ENCODE data around the gene GSE1.

The GSE1 gene

GRCh38 chr16:85696781-85697180, 83.7 kb downstream of the GSE1 start:
- TF ChIP-seq POLR2AphosphoS5 (IDR thresholded peaks at IDR 0.05; ENCODE audit: low read depth, low read length) (no peak), TAF1 (IDR thresholded peaks at IDR 0.05; ENCODE audit: low read depth, low read length) (no peak), POU2F2 (IDR thresholded peaks at IDR 0.05; ENCODE audit: low read depth, low read length) (no peak), POLR2A (IDR thresholded peaks at IDR 0.05; ENCODE audit: low read depth, low read length) (no peak), SPI1 (IDR thresholded peaks at IDR 0.05; ENCODE audit: low read depth, low read length) (no peak), PAX5 (IDR thresholded peaks at IDR 0.05; ENCODE audit: insufficient read depth, low read length, severe bottlenecking) (no peak)
- no peak for FAIRE-seq
- no peak for DNase-seq (ENCODE audit: insufficient read length, low spot score)

GRCh38 chr16:85697431-85697830, 84.3 kb downstream of the GSE1 start:
- FAIRE-seq (no peak), DNase-seq (ENCODE audit: insufficient read length, low spot score) (no peak)
- no peak for TF ChIP-seq SPI1 (IDR thresholded peaks at IDR 0.05; ENCODE audit: low read depth, low read length)
- TF ChIP-seq POLR2AphosphoS5 (IDR thresholded peaks at IDR 0.05; ENCODE audit: low read depth, low read length) = no peak
- TF ChIP-seq PAX5 (IDR thresholded peaks at IDR 0.05; ENCODE audit: insufficient read depth, low read length, severe bottlenecking) = no peak
- no peak for TF ChIP-seq POLR2A (IDR thresholded peaks at IDR 0.05; ENCODE audit: low read depth, low read length)
- TF ChIP-seq TAF1 (IDR thresholded peaks at IDR 0.05; ENCODE audit: low read depth, low read length) = no peak

GRCh38 chr16:85698459-85698891, 85.4 kb downstream of the GSE1 start:
- DNase-seq (ENCODE audit: insufficient read length, low spot score) = no peak
- no peak for FAIRE-seq
- TF ChIP-seq POLR2A (IDR thresholded peaks at IDR 0.05; ENCODE audit: low read depth, low read length) = no peak
- no peak for TF ChIP-seq POLR2AphosphoS5 (IDR thresholded peaks at IDR 0.05; ENCODE audit: low read depth, low read length)
- TF ChIP-seq TAF1 (IDR thresholded peaks at IDR 0.05; ENCODE audit: low read depth, low read length) = no peak
- TF ChIP-seq SPI1 (IDR thresholded peaks at IDR 0.05; ENCODE audit: low read depth, low read length) = no peak
- TF ChIP-seq POU2F2 (IDR thresholded peaks at IDR 0.05; ENCODE audit: low read depth, low read length) = no peak
- no peak for TF ChIP-seq PAX5 (IDR thresholded peaks at IDR 0.05; ENCODE audit: insufficient read depth, low read length, severe bottlenecking)

GRCh38 chr16:85698935-85699558, 85.9 kb downstream of the GSE1 start:
- FAIRE-seq (no peak), DNase-seq (ENCODE audit: insufficient read length, low spot score) (no peak)
- TF ChIP-seq TAF1 (IDR thresholded peaks at IDR 0.05; ENCODE audit: low read depth, low read length) = no peak
- TF ChIP-seq POLR2AphosphoS5 (IDR thresholded peaks at IDR 0.05; ENCODE audit: low read depth, low read length) = no peak
- TF ChIP-seq PAX5 (IDR thresholded peaks at IDR 0.05; ENCODE audit: insufficient read depth, low read length, severe bottlenecking) = no peak
- no peak for TF ChIP-seq SPI1 (IDR thresholded peaks at IDR 0.05; ENCODE audit: low read depth, low read length)
- no peak for TF ChIP-seq POU2F2 (IDR thresholded peaks at IDR 0.05; ENCODE audit: low read depth, low read length)
- TF ChIP-seq POLR2A (IDR thresholded peaks at IDR 0.05; ENCODE audit: low read depth, low read length) = no peak

- FAIRE-seq (no peak), DNase-seq (ENCODE audit: insufficient read length, low spot score) (no peak)
- TF ChIP-seq SPI1 (IDR thresholded peaks at IDR 0.05; ENCODE audit: low read depth, low read length) (no peak), POLR2AphosphoS5 (IDR thresholded peaks at IDR 0.05; ENCODE audit: low read depth, low read length) (no peak), TAF1 (IDR thresholded peaks at IDR 0.05; ENCODE audit: low read depth, low read length) (no peak), POU2F2 (IDR thresholded peaks at IDR 0.05; ENCODE audit: low read depth, low read length) (no peak), PAX5 (IDR thresholded peaks at IDR 0.05; ENCODE audit: insufficient read depth, low read length, severe bottlenecking) (no peak), POLR2A (IDR thresholded peaks at IDR 0.05; ENCODE audit: low read depth, low read length) (no peak)
Observed at GRCh38 chr16:85699628-85700027, 86.5 kb downstream of the GSE1 start.

- no peak for FAIRE-seq
- TF ChIP-seq TAF1 (IDR thresholded peaks at IDR 0.05; ENCODE audit: low read depth, low read length) = no peak
- no peak for TF ChIP-seq POU2F2 (IDR thresholded peaks at IDR 0.05; ENCODE audit: low read depth, low read length)
- no peak for TF ChIP-seq POLR2A (IDR thresholded peaks at IDR 0.05; ENCODE audit: low read depth, low read length)
- no peak for TF ChIP-seq POLR2AphosphoS5 (IDR thresholded peaks at IDR 0.05; ENCODE audit: low read depth, low read length)
- no peak for TF ChIP-seq SPI1 (IDR thresholded peaks at IDR 0.05; ENCODE audit: low read depth, low read length)
- TF ChIP-seq PAX5 (IDR thresholded peaks at IDR 0.05; ENCODE audit: insufficient read depth, low read length, severe bottlenecking) = no peak
Observed at GRCh38 chr16:85704011-85704410, 90.9 kb downstream of the GSE1 start.

GRCh38 chr16:85704900-85705846, 92.1 kb downstream of the GSE1 start:
- TF ChIP-seq POU2F2 (IDR thresholded peaks at IDR 0.05; ENCODE audit: low read depth, low read length) (no peak), POLR2A (IDR thresholded peaks at IDR 0.05; ENCODE audit: low read depth, low read length) (no peak), POLR2AphosphoS5 (IDR thresholded peaks at IDR 0.05; ENCODE audit: low read depth, low read length) (no peak), TAF1 (IDR thresholded peaks at IDR 0.05; ENCODE audit: low read depth, low read length) (no peak), SPI1 (IDR thresholded peaks at IDR 0.05; ENCODE audit: low read depth, low read length) (no peak), PAX5 (IDR thresholded peaks at IDR 0.05; ENCODE audit: insufficient read depth, low read length, severe bottlenecking) (no peak)
- no peak for FAIRE-seq
- DNase-seq (ENCODE audit: insufficient read length, low spot score) = no peak

More at GRCh38 chr16:85704011-85704410, 90.9 kb downstream of the GSE1 start:
- no peak for DNase-seq (ENCODE audit: insufficient read length, low spot score)

GRCh38 chr16:85706449-85707034, 93.4 kb downstream of the GSE1 start:
- FAIRE-seq = peak; percentile 23
- TF ChIP-seq POLR2AphosphoS5 (IDR thresholded peaks at IDR 0.05; ENCODE audit: low read depth, low read length) (no peak), PAX5 (IDR thresholded peaks at IDR 0.05; ENCODE audit: insufficient read depth, low read length, severe bottlenecking) (no peak), POU2F2 (IDR thresholded peaks at IDR 0.05; ENCODE audit: low read depth, low read length) (no peak)
- no peak for DNase-seq (ENCODE audit: insufficient read length, low spot score)

GRCh38 chr16:85707528-85708095, 94.5 kb downstream of the GSE1 start:
- DNase-seq (ENCODE audit: insufficient read length, low spot score) = no peak
- TF ChIP-seq POLR2A (IDR thresholded peaks at IDR 0.05; ENCODE audit: low read depth, low read length) = no peak
- no peak for TF ChIP-seq POU2F2 (IDR thresholded peaks at IDR 0.05; ENCODE audit: low read depth, low read length)
- no peak for TF ChIP-seq PAX5 (IDR thresholded peaks at IDR 0.05; ENCODE audit: insufficient read depth, low read length, severe bottlenecking)
- no peak for TF ChIP-seq TAF1 (IDR thresholded peaks at IDR 0.05; ENCODE audit: low read depth, low read length)
- FAIRE-seq = no peak
